Measurements from ENCODE around the gene USP49.

DNA sequence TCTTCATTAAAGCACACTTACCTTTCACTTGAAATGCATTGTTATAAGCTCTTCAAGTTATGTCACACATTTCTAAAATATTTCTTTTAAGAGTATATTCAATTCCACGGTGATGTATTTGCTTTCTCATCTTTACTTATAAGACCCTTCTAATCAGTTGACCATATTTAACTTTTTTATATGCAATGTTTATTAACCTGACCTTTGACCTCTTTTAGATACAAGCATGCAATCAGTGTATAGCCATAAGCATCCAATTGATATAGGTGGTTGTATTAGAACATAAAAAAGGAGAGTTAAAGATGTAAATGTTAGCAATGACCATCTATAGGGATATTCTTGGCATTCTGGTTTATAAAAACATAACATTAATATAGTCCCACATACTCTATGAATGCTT lies 9.2 kb downstream of the USP49 start:
- TF ChIP-seq, protein P1, sequence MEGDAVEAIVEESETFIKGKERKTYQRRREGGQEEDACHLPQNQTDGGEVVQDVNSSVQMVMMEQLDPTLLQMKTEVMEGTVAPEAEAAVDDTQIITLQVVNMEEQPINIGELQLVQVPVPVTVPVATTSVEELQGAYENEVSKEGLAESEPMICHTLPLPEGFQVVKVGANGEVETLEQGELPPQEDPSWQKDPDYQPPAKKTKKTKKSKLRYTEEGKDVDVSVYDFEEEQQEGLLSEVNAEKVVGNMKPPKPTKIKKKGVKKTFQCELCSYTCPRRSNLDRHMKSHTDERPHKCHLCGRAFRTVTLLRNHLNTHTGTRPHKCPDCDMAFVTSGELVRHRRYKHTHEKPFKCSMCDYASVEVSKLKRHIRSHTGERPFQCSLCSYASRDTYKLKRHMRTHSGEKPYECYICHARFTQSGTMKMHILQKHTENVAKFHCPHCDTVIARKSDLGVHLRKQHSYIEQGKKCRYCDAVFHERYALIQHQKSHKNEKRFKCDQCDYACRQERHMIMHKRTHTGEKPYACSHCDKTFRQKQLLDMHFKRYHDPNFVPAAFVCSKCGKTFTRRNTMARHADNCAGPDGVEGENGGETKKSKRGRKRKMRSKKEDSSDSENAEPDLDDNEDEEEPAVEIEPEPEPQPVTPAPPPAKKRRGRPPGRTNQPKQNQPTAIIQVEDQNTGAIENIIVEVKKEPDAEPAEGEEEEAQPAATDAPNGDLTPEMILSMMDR (IDR thresholded peaks at IDR 0.05), result no peak
- no peak for TF ChIP-seq ZFX (IDR thresholded peaks at IDR 0.05; ENCODE audit: borderline replicate concordance)

Measured in 22Rv1 (cell line).